Kidney glomerular epithelial cell (primary cell): Measurements from ENCODE around the gene ZBTB14.

Experiments
- DNase-seq: peaks from one replicate; lab custom pipeline; 2025; lab: John Stamatoyannopoulos, UW

Gene ZBTB14

DNA sequence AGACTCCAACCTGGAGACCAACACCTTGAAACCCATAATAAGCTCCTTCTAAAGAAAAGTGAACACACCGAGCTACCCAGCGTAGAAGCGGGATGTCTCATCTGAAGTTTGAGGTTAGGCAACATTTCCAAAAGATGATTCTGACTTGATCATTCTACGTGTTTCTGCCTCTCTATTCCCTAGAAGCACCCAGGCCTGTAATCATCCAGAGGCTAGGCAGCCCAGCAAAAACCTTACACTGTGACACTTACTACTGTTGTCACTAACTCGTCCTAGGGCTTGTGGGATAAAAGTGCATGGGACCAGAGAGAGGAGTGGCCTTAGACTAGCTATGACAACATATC lies 1.4 kb downstream of the ZBTB14 start:
- DNase-seq = no peak

GRCh38 chr18:5288517-5288935 lies 7.0 kb downstream of the ZBTB14 start:
- DNase-seq = no peak

GRCh38 chr18:5287854-5288253 lies 7.7 kb downstream of the ZBTB14 start:
- no peak for DNase-seq

GRCh38 chr18:5286525-5286924 lies 9.0 kb downstream of the ZBTB14 start:
- DNase-seq = no peak

- DNase-seq = no peak
These were observed 10.2 kb downstream of the ZBTB14 start for GRCh38 chr18:5285326-5285725.

- DNase-seq = no peak
These were observed 10.7 kb downstream of the ZBTB14 start for GRCh38 chr18:5284808-5285207.

- no peak for DNase-seq
These were observed 12.8 kb downstream of the ZBTB14 start for GRCh38 chr18:5282770-5283169.

- no peak for DNase-seq
These were observed 18.6 kb downstream of the ZBTB14 start for GRCh38 chr18:5276947-5277346.

- no peak for DNase-seq
These were observed 19.7 kb downstream of the ZBTB14 start for GRCh38 chr18:5275872-5276271.

- DNase-seq = no peak
These were observed 26.7 kb downstream of the ZBTB14 start for GRCh38 chr18:5268874-5269273.

- no peak for DNase-seq
These were observed 28.8 kb downstream of the ZBTB14 start for GRCh38 chr18:5266721-5267120.

DNA sequence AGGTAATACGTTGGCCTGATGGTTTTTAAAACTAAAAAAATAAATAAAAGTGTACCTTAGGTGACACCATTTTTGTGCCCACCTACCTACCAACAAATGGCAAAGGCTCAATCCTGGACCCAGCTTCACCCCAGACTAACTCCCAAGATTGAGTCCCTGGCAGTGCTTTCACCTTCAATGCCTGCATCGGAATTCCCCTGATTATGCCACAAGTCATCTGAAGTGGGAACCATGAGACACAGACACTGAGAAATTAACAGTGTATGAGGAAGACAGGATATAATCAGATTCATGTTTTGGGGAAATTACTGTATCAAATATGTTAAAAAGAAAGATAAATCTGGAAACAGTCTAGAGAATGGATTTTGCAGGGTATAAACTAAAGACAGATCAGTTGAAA lies 41.6 kb downstream of the ZBTB14 start:
- no peak for DNase-seq

DNA sequence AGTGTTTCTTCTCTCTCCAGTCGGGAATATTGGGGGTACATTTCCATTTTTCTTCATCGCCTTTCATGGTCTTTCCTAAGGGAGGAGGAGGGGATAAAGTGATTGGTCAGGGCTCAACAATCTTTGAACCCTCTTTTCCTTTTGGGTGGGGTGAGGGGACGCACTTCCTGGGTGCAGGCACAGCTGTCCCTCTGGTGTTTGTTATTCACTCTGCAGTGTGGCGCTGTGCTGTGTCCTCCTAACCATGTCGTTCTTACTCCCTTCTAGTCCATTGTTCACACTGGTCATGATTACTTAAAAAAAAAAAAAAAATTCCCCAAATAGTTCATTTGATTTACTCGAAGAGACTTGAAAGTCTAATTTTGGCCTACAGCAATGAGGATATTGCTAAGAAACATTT lies 44.4 kb downstream of the ZBTB14 start:
- no peak for DNase-seq

- no peak for DNase-seq
These were observed 44.9 kb downstream of the ZBTB14 start for GRCh38 chr18:5250603-5251002.

GRCh38 chr18:5244941-5245340 lies 50.6 kb downstream of the ZBTB14 start:
- no peak for DNase-seq

- DNase-seq = no peak
These were observed 56.1 kb downstream of the ZBTB14 start for GRCh38 chr18:5239447-5239846.
